HCT116 (cell line): ENCODE results near the gene TMEM40.

ENCODE experiments used
- CBX3 ChIP-seq: IDR thresholded peaks from 2 replicates; pipeline ENCODE4 v1.6.1; 2012; ENCODE audit warnings: low read depth
- CEBPB ChIP-seq: IDR thresholded peaks from 2 replicates; pipeline ENCODE4 v1.6.1; 2012; ENCODE audit warnings: low read depth
- EZH2 ChIP-seq: fragments of 200-600 bp; sonication (generic); IDR thresholded peaks from 2 replicates; pipeline ENCODE4 v1.6.1; 2017; ENCODE audit warnings: antibody characterized with exemption, mixed run types
- EZH2phosphoT487 ChIP-seq: fragments of 200-600 bp; IDR thresholded peaks from 2 replicates; pipeline ENCODE4 v1.6.1; 2018; ENCODE audit warnings: antibody characterized with exemption, borderline replicate concordance
- FOSL1 ChIP-seq: IDR thresholded peaks from 2 replicates; pipeline ENCODE4 v1.6.1; 2012; ENCODE audit warnings: low read depth
- POLR2A ChIP-seq: IDR thresholded peaks from 2 replicates; pipeline ENCODE4 v1.7.0; 2011; ENCODE audit warnings: borderline replicate concordance; ENCODE audit not compliant: insufficient read depth, insufficient read length; ENCODE audit errors: extremely low read depth
- POLR2AphosphoS5 ChIP-seq: IDR thresholded peaks from 2 replicates; pipeline ENCODE4 v1.6.1; 2011; ENCODE audit warnings: mild to moderate bottlenecking, low read depth, low read length, moderate library complexity
- SIN3A ChIP-seq: IDR thresholded peaks from 2 replicates; pipeline ENCODE4 v1.6.1; 2012; ENCODE audit warnings: low read depth
- YY1 ChIP-seq: IDR thresholded peaks from 2 replicates; pipeline ENCODE4 v1.6.1; 2011; ENCODE audit warnings: low read length, low read depth, moderate library complexity, mild to moderate bottlenecking; ENCODE audit not compliant: insufficient replicate concordance; ENCODE audit errors: extremely low read depth
- ZFX ChIP-seq: fragments of 450-650 bp; IDR thresholded peaks from 2 replicates; pipeline ENCODE4 v1.6.1; 2017
- ZNF274 ChIP-seq: fragments of 200-500 bp; sonication (Bioruptor generic); IDR thresholded peaks from 2 replicates; pipeline ENCODE4 v1.6.1; 2014; ENCODE audit warnings: mild to moderate bottlenecking, low read depth, low read length, inconsistent platforms
- TF ChIP-seq, protein P1 (sequence below), 3 experiments: fragments of 200-600 bp in 1 of 3; sonication (generic) in 1 of 3; IDR thresholded peaks in 2 of 3; conservative IDR thresholded peaks in 1 of 3; 2 replicates each; pipeline ENCODE4 v1.5.1; 2012 to 2017; ENCODE audit warnings: low read depth in 2 of 3, low read length in 2 of 3, antibody characterized with exemption in 1 of 3, borderline replicate concordance in 1 of 3, control low read depth in 1 of 3, mild to moderate bottlenecking in 1 of 3, mixed read lengths in 1 of 3, mixed run types in 1 of 3, moderate library complexity in 1 of 3; ENCODE audit not compliant: insufficient read depth in 1 of 3
- TF ChIP-seq, protein P2 (sequence below): IDR thresholded peaks from 2 replicates; pipeline ENCODE4 v1.6.1; 2012
- TF ChIP-seq, protein P3 (sequence below): IDR thresholded peaks from 2 replicates; pipeline ENCODE4 v1.6.1; 2012; ENCODE audit warnings: low read depth

DNA sequence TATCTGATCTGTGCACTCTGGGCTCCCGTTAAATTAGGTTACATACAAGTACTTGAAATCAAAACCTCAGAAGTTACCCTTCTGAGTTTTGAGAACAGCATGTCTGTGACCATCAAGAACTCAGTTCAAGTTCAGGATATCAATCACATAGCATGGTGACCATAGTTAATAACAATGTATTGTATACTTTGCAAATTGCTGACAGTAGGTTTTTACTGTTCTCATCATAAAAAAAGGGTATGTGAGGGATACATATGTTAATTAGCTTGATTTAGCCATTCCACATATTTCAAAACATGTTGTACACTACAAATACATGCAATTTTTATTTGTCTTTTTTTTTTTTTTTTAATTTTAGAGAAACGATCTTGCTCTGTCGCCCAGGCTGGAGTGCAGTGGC is 25.5 kb downstream of the TMEM40 start:
- TF ChIP-seq EZH2phosphoT487 (no peak), CBX3 (no peak), FOSL1 (no peak), CEBPB (no peak), EZH2 (no peak), POLR2A (no peak), POLR2AphosphoS5 (no peak), ZNF274 (no peak), ZFX (no peak), YY1 (no peak), SIN3A (no peak)
- TF ChIP-seq, protein P1, sequence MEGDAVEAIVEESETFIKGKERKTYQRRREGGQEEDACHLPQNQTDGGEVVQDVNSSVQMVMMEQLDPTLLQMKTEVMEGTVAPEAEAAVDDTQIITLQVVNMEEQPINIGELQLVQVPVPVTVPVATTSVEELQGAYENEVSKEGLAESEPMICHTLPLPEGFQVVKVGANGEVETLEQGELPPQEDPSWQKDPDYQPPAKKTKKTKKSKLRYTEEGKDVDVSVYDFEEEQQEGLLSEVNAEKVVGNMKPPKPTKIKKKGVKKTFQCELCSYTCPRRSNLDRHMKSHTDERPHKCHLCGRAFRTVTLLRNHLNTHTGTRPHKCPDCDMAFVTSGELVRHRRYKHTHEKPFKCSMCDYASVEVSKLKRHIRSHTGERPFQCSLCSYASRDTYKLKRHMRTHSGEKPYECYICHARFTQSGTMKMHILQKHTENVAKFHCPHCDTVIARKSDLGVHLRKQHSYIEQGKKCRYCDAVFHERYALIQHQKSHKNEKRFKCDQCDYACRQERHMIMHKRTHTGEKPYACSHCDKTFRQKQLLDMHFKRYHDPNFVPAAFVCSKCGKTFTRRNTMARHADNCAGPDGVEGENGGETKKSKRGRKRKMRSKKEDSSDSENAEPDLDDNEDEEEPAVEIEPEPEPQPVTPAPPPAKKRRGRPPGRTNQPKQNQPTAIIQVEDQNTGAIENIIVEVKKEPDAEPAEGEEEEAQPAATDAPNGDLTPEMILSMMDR (IDR thresholded peaks at IDR 0.05 in 2 of 3, conservative IDR thresholded peaks at IDR 0.05 in 1 of 3; ENCODE audit: borderline replicate concordance in 1 of 3, insufficient read depth in 1 of 3, low read depth in 2 of 3, low read length in 2 of 3), result no peak
- TF ChIP-seq, protein P2, sequence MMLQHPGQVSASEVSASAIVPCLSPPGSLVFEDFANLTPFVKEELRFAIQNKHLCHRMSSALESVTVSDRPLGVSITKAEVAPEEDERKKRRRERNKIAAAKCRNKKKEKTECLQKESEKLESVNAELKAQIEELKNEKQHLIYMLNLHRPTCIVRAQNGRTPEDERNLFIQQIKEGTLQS, result no peak
- TF ChIP-seq, protein P3, sequence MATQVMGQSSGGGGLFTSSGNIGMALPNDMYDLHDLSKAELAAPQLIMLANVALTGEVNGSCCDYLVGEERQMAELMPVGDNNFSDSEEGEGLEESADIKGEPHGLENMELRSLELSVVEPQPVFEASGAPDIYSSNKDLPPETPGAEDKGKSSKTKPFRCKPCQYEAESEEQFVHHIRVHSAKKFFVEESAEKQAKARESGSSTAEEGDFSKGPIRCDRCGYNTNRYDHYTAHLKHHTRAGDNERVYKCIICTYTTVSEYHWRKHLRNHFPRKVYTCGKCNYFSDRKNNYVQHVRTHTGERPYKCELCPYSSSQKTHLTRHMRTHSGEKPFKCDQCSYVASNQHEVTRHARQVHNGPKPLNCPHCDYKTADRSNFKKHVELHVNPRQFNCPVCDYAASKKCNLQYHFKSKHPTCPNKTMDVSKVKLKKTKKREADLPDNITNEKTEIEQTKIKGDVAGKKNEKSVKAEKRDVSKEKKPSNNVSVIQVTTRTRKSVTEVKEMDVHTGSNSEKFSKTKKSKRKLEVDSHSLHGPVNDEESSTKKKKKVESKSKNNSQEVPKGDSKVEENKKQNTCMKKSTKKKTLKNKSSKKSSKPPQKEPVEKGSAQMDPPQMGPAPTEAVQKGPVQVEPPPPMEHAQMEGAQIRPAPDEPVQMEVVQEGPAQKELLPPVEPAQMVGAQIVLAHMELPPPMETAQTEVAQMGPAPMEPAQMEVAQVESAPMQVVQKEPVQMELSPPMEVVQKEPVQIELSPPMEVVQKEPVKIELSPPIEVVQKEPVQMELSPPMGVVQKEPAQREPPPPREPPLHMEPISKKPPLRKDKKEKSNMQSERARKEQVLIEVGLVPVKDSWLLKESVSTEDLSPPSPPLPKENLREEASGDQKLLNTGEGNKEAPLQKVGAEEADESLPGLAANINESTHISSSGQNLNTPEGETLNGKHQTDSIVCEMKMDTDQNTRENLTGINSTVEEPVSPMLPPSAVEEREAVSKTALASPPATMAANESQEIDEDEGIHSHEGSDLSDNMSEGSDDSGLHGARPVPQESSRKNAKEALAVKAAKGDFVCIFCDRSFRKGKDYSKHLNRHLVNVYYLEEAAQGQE, result no peak
